Measurements from ENCODE around the gene RNASE4. TPM values are rescaled to one million over a fixed set of nuclear protein-coding genes. Genes with fewer than 3 reads are reported as not detected.
"Not testable (repeated sequence)": the region's sequence is repeated elsewhere in the genome, so short reads cannot be mapped to it uniquely, and the experiment has no call there.

The RNASE4 gene
- total and polyA plus RNA-seq, 2 experiments from 2014 or later, result 0.29 to 2.0 TPM

DNA sequence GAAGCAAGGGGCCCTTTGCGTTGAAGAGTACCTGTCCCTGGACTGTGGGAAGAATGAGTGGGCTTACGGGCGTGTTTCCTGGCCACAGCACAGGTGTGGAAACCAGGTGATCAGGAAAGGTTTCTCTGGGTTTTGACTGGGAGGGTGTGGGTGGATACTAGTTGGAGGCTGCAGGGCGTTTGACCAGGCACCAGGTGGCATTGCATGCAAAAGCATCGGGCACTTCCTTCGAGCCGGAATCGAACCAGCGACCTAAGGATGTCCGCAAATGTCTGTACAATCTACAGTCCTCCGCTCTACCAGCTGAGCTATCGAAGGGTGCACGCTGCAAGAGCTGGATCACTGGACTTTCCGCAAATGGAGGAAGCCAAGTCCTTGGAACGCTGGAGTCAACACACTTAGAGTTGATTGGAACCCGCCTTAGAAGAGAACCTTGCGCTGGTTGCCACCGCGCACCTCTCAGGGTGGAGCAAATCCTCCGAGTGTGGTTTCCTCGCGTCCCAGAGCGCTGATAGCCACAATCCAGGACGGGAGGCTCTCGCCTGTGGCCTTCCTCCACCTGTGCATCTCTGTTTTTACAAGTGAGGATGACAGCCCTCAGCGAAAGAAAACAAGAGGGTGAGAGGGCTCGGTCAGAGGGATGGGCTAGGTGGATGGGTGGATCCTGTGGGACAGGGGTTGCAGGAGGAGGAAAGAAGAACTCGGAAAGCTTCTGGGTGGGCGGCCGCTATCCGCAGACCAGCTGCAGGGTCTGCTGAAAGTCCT, 21.2 kb upstream of the RNASE4 start (continued):
- TF ChIP-seq, protein P1, sequence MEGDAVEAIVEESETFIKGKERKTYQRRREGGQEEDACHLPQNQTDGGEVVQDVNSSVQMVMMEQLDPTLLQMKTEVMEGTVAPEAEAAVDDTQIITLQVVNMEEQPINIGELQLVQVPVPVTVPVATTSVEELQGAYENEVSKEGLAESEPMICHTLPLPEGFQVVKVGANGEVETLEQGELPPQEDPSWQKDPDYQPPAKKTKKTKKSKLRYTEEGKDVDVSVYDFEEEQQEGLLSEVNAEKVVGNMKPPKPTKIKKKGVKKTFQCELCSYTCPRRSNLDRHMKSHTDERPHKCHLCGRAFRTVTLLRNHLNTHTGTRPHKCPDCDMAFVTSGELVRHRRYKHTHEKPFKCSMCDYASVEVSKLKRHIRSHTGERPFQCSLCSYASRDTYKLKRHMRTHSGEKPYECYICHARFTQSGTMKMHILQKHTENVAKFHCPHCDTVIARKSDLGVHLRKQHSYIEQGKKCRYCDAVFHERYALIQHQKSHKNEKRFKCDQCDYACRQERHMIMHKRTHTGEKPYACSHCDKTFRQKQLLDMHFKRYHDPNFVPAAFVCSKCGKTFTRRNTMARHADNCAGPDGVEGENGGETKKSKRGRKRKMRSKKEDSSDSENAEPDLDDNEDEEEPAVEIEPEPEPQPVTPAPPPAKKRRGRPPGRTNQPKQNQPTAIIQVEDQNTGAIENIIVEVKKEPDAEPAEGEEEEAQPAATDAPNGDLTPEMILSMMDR (conservative IDR thresholded peaks at IDR 0.05; ENCODE audit: low read depth in 2 of 2), result peak; percentile 64 to 69

DNA sequence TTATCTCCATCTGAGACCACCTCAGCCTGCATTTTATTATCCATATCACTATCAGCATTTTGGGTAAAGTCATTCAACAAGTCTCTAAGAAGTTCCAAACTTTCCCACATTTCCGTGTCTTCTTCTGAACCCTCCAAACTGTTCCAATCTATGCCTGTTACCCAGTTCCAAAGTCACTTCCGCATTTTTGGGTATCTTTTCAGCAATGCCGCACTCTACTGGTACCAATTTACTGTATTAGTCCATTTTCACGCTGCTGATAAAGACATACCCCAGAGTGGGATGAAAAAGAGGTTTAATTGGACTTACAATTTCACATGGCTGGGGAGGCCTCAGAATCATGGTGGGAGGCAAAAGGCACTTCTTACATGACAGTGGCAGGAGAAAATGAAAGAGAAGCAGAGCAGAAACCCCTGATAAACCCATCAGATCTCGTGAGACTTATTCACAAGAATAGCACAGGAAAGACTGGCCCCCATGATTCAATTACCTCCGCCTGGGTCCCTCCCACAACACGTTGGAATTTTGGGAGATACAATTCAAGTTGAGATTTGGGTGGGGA, 17.9 kb upstream of the RNASE4 start:
- not testable (repeated sequence) for H3K4me3 ChIP-seq; H4K20me1 ChIP-seq (replicated peaks; ENCODE audit: insufficient read depth); H3K9me3 Mint-ChIP-seq; H3K4me1 ChIP-seq (ENCODE audit: insufficient read depth); H3K27ac ChIP-seq (ENCODE audit: low read depth); H3K4me3 Mint-ChIP-seq; H3K9me2 ChIP-seq (ENCODE audit: insufficient read depth); H2AFZ ChIP-seq; H3K36me3 ChIP-seq (ENCODE audit: insufficient read depth); H3K79me2 ChIP-seq (replicated peaks; ENCODE audit: insufficient read depth); DNase-seq (ENCODE audit: low spot score); H3K36me3 Mint-ChIP-seq (ENCODE audit: low read depth); H3K4me2 ChIP-seq; H3K4me1 Mint-ChIP-seq; H3K27ac Mint-ChIP-seq; ATAC-seq
- H3K27me3 Mint-ChIP-seq (ENCODE audit: insufficient read depth, low read depth, poor library complexity), result peaks cover 33% of the 10 kb centered on the region
- Histone ChIP-seq H3F3A (replicated peaks; ENCODE audit: low read depth) (0 out of 2 replicates have a peak, but pooled peaks cover 11% of the 10 kb centered on the region), H3K27me3 (ENCODE audit: insufficient read depth) (peaks cover 14% of the 10 kb centered on the region; the same call in 1 of the 2 replicates)

DNA sequence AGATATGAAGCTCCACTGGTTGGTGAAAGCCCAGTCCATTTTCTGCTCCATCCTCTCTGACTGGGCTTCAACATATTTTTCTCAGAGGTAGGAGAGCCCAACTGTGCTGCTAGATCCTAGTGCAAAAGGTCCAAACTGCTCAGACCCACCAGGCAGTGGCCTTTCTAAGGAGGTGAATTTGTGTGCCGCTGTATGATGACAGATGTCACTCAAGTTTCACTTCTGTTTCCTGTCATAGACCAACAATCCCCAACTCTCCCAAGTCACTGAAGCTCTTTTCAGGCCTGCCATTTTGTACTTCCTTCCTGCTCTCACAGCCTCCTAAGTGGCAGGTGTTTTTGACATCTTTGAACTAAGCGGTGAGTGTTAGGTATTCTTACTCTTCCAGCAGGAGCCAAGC, 16.4 kb upstream of the RNASE4 start:
- Mint-ChIP-seq H3K27me3 (ENCODE audit: insufficient read depth, low read depth, poor library complexity) (peaks cover 26% of the 10 kb centered on the region), H3K4me1 (peaks cover 5% of the 10 kb centered on the region; the same call in 1 of the 3 replicates), H3K4me3 (no peak overlapping the region), H3K36me3 (ENCODE audit: low read depth) (no peaks in the 10 kb centered on the region), H3K9me3 (peaks cover 6% of the 10 kb centered on the region; the same call in 2 of the 3 replicates), H3K27ac (no peak overlapping the region)
- Histone ChIP-seq H2AFZ (no peak overlapping the region), H3K36me3 (ENCODE audit: insufficient read depth) (no peaks in the 10 kb centered on the region), H3K9me2 (ENCODE audit: insufficient read depth) (peaks cover 7% of the 10 kb centered on the region; the same call in 1 of the 2 replicates), H3K27ac (ENCODE audit: low read depth) (no peak overlapping the region), H3K27me3 (ENCODE audit: insufficient read depth) (peaks cover 14% of the 10 kb centered on the region; the same call in 1 of the 2 replicates), H3K4me1 (ENCODE audit: insufficient read depth) (no peaks in the 10 kb centered on the region), H3F3A (replicated peaks; ENCODE audit: low read depth) (0 out of 2 replicates have a peak, but pooled peaks cover 11% of the 10 kb centered on the region), H3K4me3 (no peak overlapping the region), H4K20me1 (replicated peaks; ENCODE audit: insufficient read depth) (no peaks in the 10 kb centered on the region), H3K79me2 (replicated peaks; ENCODE audit: insufficient read depth) (no peaks in the 10 kb centered on the region), H3K4me2 (no peak overlapping the region)
- DNase-seq (ENCODE audit: low spot score) (no peak), ATAC-seq (no peak)
- TF ChIP-seq EZH2phosphoT487 (IDR thresholded peaks at IDR 0.05; ENCODE audit: unreplicated experiment), result no peak
- TF ChIP-seq, protein P2, sequence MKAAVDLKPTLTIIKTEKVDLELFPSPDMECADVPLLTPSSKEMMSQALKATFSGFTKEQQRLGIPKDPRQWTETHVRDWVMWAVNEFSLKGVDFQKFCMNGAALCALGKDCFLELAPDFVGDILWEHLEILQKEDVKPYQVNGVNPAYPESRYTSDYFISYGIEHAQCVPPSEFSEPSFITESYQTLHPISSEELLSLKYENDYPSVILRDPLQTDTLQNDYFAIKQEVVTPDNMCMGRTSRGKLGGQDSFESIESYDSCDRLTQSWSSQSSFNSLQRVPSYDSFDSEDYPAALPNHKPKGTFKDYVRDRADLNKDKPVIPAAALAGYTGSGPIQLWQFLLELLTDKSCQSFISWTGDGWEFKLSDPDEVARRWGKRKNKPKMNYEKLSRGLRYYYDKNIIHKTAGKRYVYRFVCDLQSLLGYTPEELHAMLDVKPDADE (IDR thresholded peaks at IDR 0.05), result no peak
- TF ChIP-seq, protein P3, sequence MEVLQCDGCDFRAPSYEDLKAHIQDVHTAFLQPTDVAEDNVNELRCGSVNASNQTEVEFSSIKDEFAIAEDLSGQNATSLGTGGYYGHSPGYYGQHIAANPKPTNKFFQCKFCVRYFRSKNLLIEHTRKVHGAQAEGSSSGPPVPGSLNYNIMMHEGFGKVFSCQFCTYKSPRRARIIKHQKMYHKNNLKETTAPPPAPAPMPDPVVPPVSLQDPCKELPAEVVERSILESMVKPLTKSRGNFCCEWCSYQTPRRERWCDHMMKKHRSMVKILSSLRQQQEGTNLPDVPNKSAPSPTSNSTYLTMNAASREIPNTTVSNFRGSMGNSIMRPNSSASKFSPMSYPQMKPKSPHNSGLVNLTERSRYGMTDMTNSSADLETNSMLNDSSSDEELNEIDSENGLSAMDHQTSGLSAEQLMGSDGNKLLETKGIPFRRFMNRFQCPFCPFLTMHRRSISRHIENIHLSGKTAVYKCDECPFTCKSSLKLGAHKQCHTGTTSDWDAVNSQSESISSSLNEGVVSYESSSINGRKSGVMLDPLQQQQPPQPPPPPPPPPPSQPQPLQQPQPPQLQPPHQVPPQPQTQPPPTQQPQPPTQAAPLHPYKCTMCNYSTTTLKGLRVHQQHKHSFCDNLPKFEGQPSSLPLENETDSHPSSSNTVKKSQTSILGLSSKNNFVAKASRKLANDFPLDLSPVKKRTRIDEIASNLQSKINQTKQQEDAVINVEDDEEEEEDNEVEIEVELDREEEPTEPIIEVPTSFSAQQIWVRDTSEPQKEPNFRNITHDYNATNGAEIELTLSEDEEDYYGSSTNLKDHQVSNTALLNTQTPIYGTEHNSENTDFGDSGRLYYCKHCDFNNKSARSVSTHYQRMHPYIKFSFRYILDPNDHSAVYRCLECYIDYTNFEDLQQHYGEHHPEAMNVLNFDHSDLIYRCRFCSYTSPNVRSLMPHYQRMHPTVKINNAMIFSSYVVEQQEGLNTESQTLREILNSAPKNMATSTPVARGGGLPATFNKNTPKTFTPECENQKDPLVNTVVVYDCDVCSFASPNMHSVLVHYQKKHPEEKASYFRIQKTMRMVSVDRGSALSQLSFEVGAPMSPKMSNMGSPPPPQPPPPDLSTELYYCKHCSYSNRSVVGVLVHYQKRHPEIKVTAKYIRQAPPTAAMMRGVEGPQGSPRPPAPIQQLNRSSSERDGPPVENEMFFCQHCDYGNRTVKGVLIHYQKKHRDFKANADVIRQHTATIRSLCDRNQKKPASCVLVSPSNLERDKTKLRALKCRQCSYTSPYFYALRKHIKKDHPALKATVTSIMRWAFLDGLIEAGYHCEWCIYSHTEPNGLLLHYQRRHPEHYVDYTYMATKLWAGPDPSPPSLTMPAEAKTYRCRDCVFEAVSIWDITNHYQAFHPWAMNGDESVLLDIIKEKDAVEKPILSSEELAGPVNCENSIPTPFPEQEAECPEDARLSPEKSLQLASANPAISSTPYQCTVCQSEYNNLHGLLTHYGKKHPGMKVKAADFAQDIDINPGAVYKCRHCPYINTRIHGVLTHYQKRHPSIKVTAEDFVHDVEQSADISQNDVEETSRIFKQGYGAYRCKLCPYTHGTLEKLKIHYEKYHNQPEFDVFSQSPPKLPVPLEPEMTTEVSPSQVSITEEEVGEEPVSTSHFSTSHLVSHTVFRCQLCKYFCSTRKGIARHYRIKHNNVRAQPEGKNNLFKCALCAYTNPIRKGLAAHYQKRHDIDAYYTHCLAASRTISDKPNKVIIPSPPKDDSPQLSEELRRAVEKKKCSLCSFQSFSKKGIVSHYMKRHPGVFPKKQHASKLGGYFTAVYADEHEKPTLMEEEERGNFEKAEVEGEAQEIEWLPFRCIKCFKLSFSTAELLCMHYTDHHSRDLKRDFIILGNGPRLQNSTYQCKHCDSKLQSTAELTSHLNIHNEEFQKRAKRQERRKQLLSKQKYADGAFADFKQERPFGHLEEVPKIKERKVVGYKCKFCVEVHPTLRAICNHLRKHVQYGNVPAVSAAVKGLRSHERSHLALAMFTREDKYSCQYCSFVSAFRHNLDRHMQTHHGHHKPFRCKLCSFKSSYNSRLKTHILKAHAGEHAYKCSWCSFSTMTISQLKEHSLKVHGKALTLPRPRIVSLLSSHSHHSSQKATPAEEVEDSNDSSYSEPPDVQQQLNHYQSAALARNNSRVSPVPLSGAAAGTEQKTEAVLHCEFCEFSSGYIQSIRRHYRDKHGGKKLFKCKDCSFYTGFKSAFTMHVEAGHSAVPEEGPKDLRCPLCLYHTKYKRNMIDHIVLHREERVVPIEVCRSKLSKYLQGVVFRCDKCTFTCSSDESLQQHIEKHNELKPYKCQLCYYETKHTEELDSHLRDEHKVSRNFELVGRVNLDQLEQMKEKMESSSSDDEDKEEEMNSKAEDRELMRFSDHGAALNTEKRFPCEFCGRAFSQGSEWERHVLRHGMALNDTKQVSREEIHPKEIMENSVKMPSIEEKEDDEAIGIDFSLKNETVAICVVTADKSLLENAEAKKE (CRISPR knock-in tag; IDR thresholded peaks at IDR 0.05), result no peak
- TF ChIP-seq ZNF114 (CRISPR knock-in tag; IDR thresholded peaks at IDR 0.05), result no peak
- no peak for TF ChIP-seq EZH2 (IDR thresholded peaks at IDR 0.05; ENCODE audit: low read depth, unreplicated experiment)
- TF ChIP-seq, protein P1 (conservative IDR thresholded peaks at IDR 0.05; ENCODE audit: low read depth in 2 of 2), result no peak
